Calu3 (cell line): ENCODE data around the gene CLDN19. TPM values are rescaled to one million over a fixed set of nuclear protein-coding genes. Genes with fewer than 3 reads are reported as not detected.

Source experiments
- Bru-seq: library from RNA; stranded (reverse); fragments of 400-500 nt; gene quantifications from one replicate; lab custom pipeline; 2021; lab: Mats Ljungman, UMichigan
- BruChase-seq, 2 experiments: library from RNA; stranded (reverse); fragments of 400-500 nt; gene quantifications; one replicate each; lab custom pipeline; 2021; lab: Mats Ljungman, UMichigan
- BruUV-seq: library from RNA; stranded (reverse); fragments of 400-500 nt; replicated peaks from 2 replicates; lab custom pipeline; 2021; lab: Mats Ljungman, UMichigan
- CTCF ChIA-PET: fragments of 300-600 bp; sonication (Branson Sonifier 250); formaldehyde crosslinking; loops from one replicate; lab custom pipeline; 2022; ENCODE audit warnings: antibody characterized with exemption; lab: Charles Lee
- DNase-seq: peaks from one replicate; pipeline ENCODE4 v3.0.0; 2022
- H3K27ac Mint-ChIP-seq: one replicate; pipeline ENCODE4 v1.8.0; 2022; ENCODE audit warnings: mixed read lengths; ENCODE audit not compliant: unreplicated experiment
- H3K27me3 Mint-ChIP-seq: one replicate; pipeline ENCODE4 v1.8.0; 2022; ENCODE audit warnings: mixed read lengths; ENCODE audit not compliant: unreplicated experiment
- H3K36me3 Mint-ChIP-seq: one replicate; pipeline ENCODE4 v1.8.0; 2022; ENCODE audit warnings: mild to moderate bottlenecking, moderate library complexity, mixed read lengths; ENCODE audit not compliant: insufficient read depth, unreplicated experiment
- H3K4me1 Mint-ChIP-seq: one replicate; pipeline ENCODE4 v1.8.0; 2022; ENCODE audit warnings: mild to moderate bottlenecking, low read depth, mixed read lengths; ENCODE audit not compliant: unreplicated experiment
- H3K4me3 Mint-ChIP-seq: one replicate; pipeline ENCODE4 v1.8.0; 2022; ENCODE audit warnings: mild to moderate bottlenecking, low read depth, moderate library complexity, mixed read lengths; ENCODE audit not compliant: unreplicated experiment
- H3K9me3 Mint-ChIP-seq: one replicate; pipeline ENCODE4 v1.8.0; 2022; ENCODE audit warnings: low read depth, mixed read lengths; ENCODE audit not compliant: unreplicated experiment
- CTCF ChIP-seq: fragments of 200-600 bp; IDR thresholded peaks from one replicate; pipeline ENCODE4 v1.8.0; 2022; ENCODE audit warnings: antibody characterized with exemption; ENCODE audit not compliant: unreplicated experiment
- intact Hi-C: fragments of 100-400 bp; cut with micrococcal nuclease; formaldehyde crosslinking; loops from one replicate; pipeline ENCODE4 v1.10.0; 2022; ENCODE audit not compliant: unreplicated experiment
- long read RNA-seq: library from polyadenylated mRNA; stranded (forward); transcript quantifications from one replicate; pipeline ENCODE4 v2.0.0, GENCODE V29; 2022
- total RNA-seq: library from RNA; stranded (reverse); gene quantifications from 2 replicates; pipeline ENCODE4 v1.2.3, GENCODE V29; 2022

CLDN19 gene
- total RNA-seq (not detected in 2 replicates), Bru-seq, nascent RNA (not detected), BruChase-seq, experiment 1, labeled RNA remaining after a 6-hour chase (not detected), BruChase-seq, experiment 2, labeled RNA remaining after a 2-hour chase (not detected)
- long read RNA-seq = 0 reads

- CTCF ChIA-PET = no interaction called here
- BruUV-seq = no TSS peak
- DNase-seq = no peak
- intact Hi-C loops = no loop called here
- Mint-ChIP-seq H3K27me3 (peaks cover 16% of the 10 kb centered on the region), H3K4me1 (no peaks in the 10 kb centered on the region), H3K9me3 (no peaks in the 10 kb centered on the region), H3K36me3 (no peaks in the 10 kb centered on the region), H3K27ac (no peak within 1 kb of the TSS), H3K4me3 (no peak within 1 kb of the TSS)
- no peak for TF ChIP-seq CTCF
Measured at GRCh38 chr1:42739753-42740700, at the start of gene CLDN19. CLDN19 (minus strand) TSS chr1:42740236; CDS start chr1:42740063, 173 bp downstream.

- no peak overlapping the region for H3K27ac Mint-ChIP-seq
- no peak overlapping the region for H3K4me3 Mint-ChIP-seq
Measured at GRCh38 chr1:42788021-42788420, 48.0 kb upstream of the CLDN19 start.

GRCh38 chr1:42786097-42786496 is 46.1 kb upstream of the CLDN19 start:
- no peak overlapping the region for H3K4me3 Mint-ChIP-seq
- CTCF ChIA-PET = no interaction called here
- no peak for DNase-seq
- H3K27ac Mint-ChIP-seq = peak overlapping the region; percentile 54
- no TSS peak for BruUV-seq
- intact Hi-C loops = no loop called here
- no peaks in the 10 kb centered on the region for H3K9me3 Mint-ChIP-seq
- no peak for TF ChIP-seq CTCF
- H3K27me3 Mint-ChIP-seq = no peaks in the 10 kb centered on the region
- no peaks in the 10 kb centered on the region for H3K4me1 Mint-ChIP-seq
- H3K36me3 Mint-ChIP-seq = peaks cover 14% of the 10 kb centered on the region

More at GRCh38 chr1:42788021-42788420, 48.0 kb upstream of the CLDN19 start:
- CTCF ChIA-PET = no interaction called here
- no peaks in the 10 kb centered on the region for H3K4me1 Mint-ChIP-seq
- BruUV-seq = no TSS peak
- TF ChIP-seq CTCF = no peak
- no peak for DNase-seq
- H3K36me3 Mint-ChIP-seq = peaks cover 9% of the 10 kb centered on the region
- intact Hi-C loops = no loop called here
- H3K27me3 Mint-ChIP-seq = no peaks in the 10 kb centered on the region
- no peaks in the 10 kb centered on the region for H3K9me3 Mint-ChIP-seq

- CTCF ChIA-PET = no interaction called here
- BruUV-seq = no TSS peak
- Mint-ChIP-seq H3K27me3 (no peaks in the 10 kb centered on the region), H3K9me3 (no peaks in the 10 kb centered on the region), H3K27ac (peak within 1 kb of the TSS; percentile 54), H3K4me1 (no peaks in the 10 kb centered on the region), H3K4me3 (no peak within 1 kb of the TSS), H3K36me3 (peaks cover 14% of the 10 kb centered on the region)
- no peak for DNase-seq
- intact Hi-C loops = no loop called here
- no peak for TF ChIP-seq CTCF
Measured at GRCh38 chr1:42784946-42785693, 45.1 kb upstream of the CLDN19 start, which contains the start of gene TMEM269. TMEM269 (plus strand) TSS chr1:42784991; CDS start chr1:42789894, 4,903 bp downstream.
